DOHH2 (cell line): ENCODE measurements around the gene RMDN2.

Experiments used
- CTCF ChIP-seq: fragments of 200-600 bp; sonication (generic); IDR thresholded peaks from one replicate; pipeline ENCODE4 v1.5.1; 2014; ENCODE audit warnings: antibody characterized with exemption, mild to moderate bottlenecking, low read depth, low read length; ENCODE audit not compliant: poor library complexity, severe bottlenecking
- EZH2phosphoT487 ChIP-seq: fragments of 200-600 bp; sonication (generic); IDR thresholded peaks from 2 replicates; pipeline ENCODE4 v1.6.1; 2017; ENCODE audit warnings: borderline replicate concordance, mild to moderate bottlenecking, antibody characterized with exemption, low read length, moderate library complexity, mixed read lengths

GRCh38 chr2:38016219-38016618 is 91.1 kb downstream of the RMDN2 start:
- TF ChIP-seq CTCF (no peak), EZH2phosphoT487 (no peak)
